Endothelial cell of umbilical vein (primary cell): ENCODE results near the gene TK1.

ENCODE experiments used
- CTCF ChIP-seq, 2 donors: IDR thresholded peaks; 1 replicate in 1 of 2; 2 replicates in 1 of 2; pipeline ENCODE4 v1.5.1; 2011; ENCODE audit warnings: low read length in 2 of 2, mild to moderate bottlenecking in 2 of 2, moderate library complexity in 2 of 2, control low read depth in 1 of 2, inconsistent platforms in 1 of 2, low read depth in 1 of 2; ENCODE audit not compliant: insufficient read depth in 1 of 2; ENCODE audit errors: extremely low read depth in 1 of 2
- EZH2 ChIP-seq: IDR thresholded peaks from 2 replicates; pipeline ENCODE4 v1.6.1; 2012; ENCODE audit warnings: borderline replicate concordance, low read depth, mild to moderate bottlenecking, moderate library complexity, low read length, inconsistent platforms; ENCODE audit not compliant: severe bottlenecking
- FOS ChIP-seq: IDR thresholded peaks from 2 replicates; pipeline ENCODE4 v1.6.1; 2011; ENCODE audit warnings: mild to moderate bottlenecking, low read length, moderate library complexity, borderline replicate concordance; ENCODE audit not compliant: insufficient read depth
- POLR2A ChIP-seq: IDR thresholded peaks from 2 replicates; pipeline ENCODE4 v1.6.1; 2012; ENCODE audit warnings: low read depth, mild to moderate bottlenecking, control low read depth, low read length

- TF ChIP-seq POLR2A (no peak), EZH2 (no peak), CTCF (IDR thresholded peaks at IDR 0.05; ENCODE audit: extremely low read depth in 1 of 2, insufficient read depth in 1 of 2, low read depth in 1 of 2, low read length in 2 of 2) (no peak), FOS (no peak)
Observed at GRCh38 chr17:78211032-78211431, 24.2 kb upstream of the TK1 start.
